Measurements from ENCODE around the gene GNB1L. TPM values are rescaled to one million over a fixed set of nuclear protein-coding genes. Genes with fewer than 3 reads are reported as not detected.

Gene GNB1L
- total RNA-seq, 1 donor from 2014 or later: 11.1 TPM

GRCh38 chr22:19876314-19876940 is 21.8 kb upstream of the GNB1L start:
- DNase-seq (ENCODE audit: low read depth, low spot score): no peak

- DNase-seq (ENCODE audit: low read depth, low spot score): no peak
Measured at GRCh38 chr22:19875531-19876313, 21.0 kb upstream of the GNB1L start.

GRCh38 chr22:19875061-19875530 is 20.4 kb upstream of the GNB1L start:
- DNase-seq (ENCODE audit: low read depth, low spot score): no peak

GRCh38 chr22:19874307-19875060 is 19.8 kb upstream of the GNB1L start:
- DNase-seq (ENCODE audit: low read depth, low spot score): no peak

- DNase-seq (ENCODE audit: low read depth, low spot score): no peak
Measured at GRCh38 chr22:19873960-19874306, 19.3 kb upstream of the GNB1L start.

- no peak for DNase-seq (ENCODE audit: low read depth, low spot score)
Measured at GRCh38 chr22:19873138-19873959, 18.7 kb upstream of the GNB1L start.

- DNase-seq (ENCODE audit: low read depth, low spot score): no peak
Measured at GRCh38 chr22:19872779-19873137, 18.1 kb upstream of the GNB1L start.

- no peak for DNase-seq (ENCODE audit: low read depth, low spot score)
Measured at GRCh38 chr22:19871845-19872778, 17.4 kb upstream of the GNB1L start.

- DNase-seq (ENCODE audit: low read depth, low spot score): no peak
Measured at GRCh38 chr22:19871023-19871844, 16.6 kb upstream of the GNB1L start.

GRCh38 chr22:19870153-19871022 is 15.7 kb upstream of the GNB1L start:
- no peak for DNase-seq (ENCODE audit: low read depth, low spot score)

- DNase-seq (ENCODE audit: low read depth, low spot score): no peak
Measured at GRCh38 chr22:19869497-19870152, 15.0 kb upstream of the GNB1L start.

GRCh38 chr22:19868773-19869471 is 14.2 kb upstream of the GNB1L start:
- no peak for DNase-seq (ENCODE audit: low read depth, low spot score)

GRCh38 chr22:19868333-19868732 is 13.7 kb upstream of the GNB1L start:
- DNase-seq (ENCODE audit: low read depth, low spot score): no peak

- no peak for DNase-seq (ENCODE audit: low read depth, low spot score)
Measured at GRCh38 chr22:19867617-19868016, 12.9 kb upstream of the GNB1L start.

- no peak for DNase-seq (ENCODE audit: low read depth, low spot score)
Measured at GRCh38 chr22:19866665-19867009, 12.0 kb upstream of the GNB1L start.

- no peak for DNase-seq (ENCODE audit: low read depth, low spot score)
Measured at GRCh38 chr22:19865141-19865829, 10.6 kb upstream of the GNB1L start.

GRCh38 chr22:19864538-19865106 is 9.9 kb upstream of the GNB1L start:
- DNase-seq (ENCODE audit: low read depth, low spot score): no peak
